GM19025 (cell line): ENCODE results near the gene ZNF397.
"Not testable (repeated sequence)": the region's sequence is repeated elsewhere in the genome, so short reads cannot be mapped to it uniquely, and the experiment has no call there.

ENCODE experiments used
- ATAC-seq: cut with Tn5 transposase; IDR thresholded peaks from one replicate; pipeline ENCODE4 v1.9.1; 2021; ENCODE audit warnings: mild to moderate bottlenecking, low read depth, moderate library complexity; ENCODE audit not compliant: unreplicated experiment

ZNF397 gene

GRCh38 chr18:35240664-35241447 is at the start of gene ZNF397:
Gene ZNF397 (plus strand): TSS chr18:35241034. CDS start chr18:35242471, 1,437 bp downstream.
- peak; percentile 99 for ATAC-seq

- no peak for ATAC-seq
Measured at GRCh38 chr18:35191698-35192025, 49.2 kb upstream of the ZNF397 start.

GRCh38 chr18:35192415-35192814 is 48.4 kb upstream of the ZNF397 start:
- no peak for ATAC-seq

- no peak for ATAC-seq
Measured at GRCh38 chr18:35193316-35193715, 47.5 kb upstream of the ZNF397 start.

GRCh38 chr18:35197296-35197695 is 43.5 kb upstream of the ZNF397 start:
- no peak for ATAC-seq

GRCh38 chr18:35201256-35201931 is 39.4 kb upstream of the ZNF397 start:
- no peak for ATAC-seq

GRCh38 chr18:35203067-35203466 is 37.8 kb upstream of the ZNF397 start:
- no peak for ATAC-seq

GRCh38 chr18:35205199-35205712 is 35.6 kb upstream of the ZNF397 start:
- ATAC-seq: no peak

GRCh38 chr18:35205746-35206458 is 34.9 kb upstream of the ZNF397 start:
- ATAC-seq: not testable (repeated sequence)

GRCh38 chr18:35215026-35215425 is 25.8 kb upstream of the ZNF397 start:
- no peak for ATAC-seq

GRCh38 chr18:35216611-35217010 is 24.2 kb upstream of the ZNF397 start:
- ATAC-seq: not testable (repeated sequence)

GRCh38 chr18:35219331-35219730 is 21.5 kb upstream of the ZNF397 start:
- ATAC-seq: not testable (repeated sequence)

- no peak for ATAC-seq
Measured at GRCh38 chr18:35220424-35220823, 20.4 kb upstream of the ZNF397 start.

- ATAC-seq: no peak
Measured at GRCh38 chr18:35223797-35224196, 17.0 kb upstream of the ZNF397 start.

- no peak for ATAC-seq
Measured at GRCh38 chr18:35227254-35227653, 13.6 kb upstream of the ZNF397 start.

- ATAC-seq: peak; percentile 73
Measured at GRCh38 chr18:35231052-35231451, 9.8 kb upstream of the ZNF397 start.

GRCh38 chr18:35236571-35237363 is 4.1 kb upstream of the ZNF397 start:
- no peak for ATAC-seq

GRCh38 chr18:35239314-35239713 is 1.5 kb upstream of the ZNF397 start:
- ATAC-seq: no peak

GRCh38 chr18:35241448-35241804 is 592 bp downstream of the ZNF397 start:
- ATAC-seq: no peak

GRCh38 chr18:35242426-35242825 is 1.6 kb downstream of the ZNF397 start:
- no peak for ATAC-seq
